HL-60 (cell line): ENCODE results near the gene MNAT1.

Experiments
- CTCF ChIP-seq: IDR thresholded peaks from one replicate; pipeline ENCODE4 v1.5.1; 2011; ENCODE audit warnings: low read length, control low read depth, inconsistent platforms; ENCODE audit not compliant: insufficient read depth
- POLR2AphosphoS5 ChIP-seq: IDR thresholded peaks from 2 replicates; pipeline ENCODE4 v1.6.1; 2012; ENCODE audit warnings: low read depth
- REST ChIP-seq: IDR thresholded peaks from 2 replicates; pipeline ENCODE4 v1.6.1; 2012; ENCODE audit warnings: low read depth; ENCODE audit not compliant: insufficient replicate concordance

GRCh38 chr14:60722357-60723115 is 12.0 kb upstream of the MNAT1 start:
- TF ChIP-seq CTCF: no peak
- no peak for TF ChIP-seq POLR2AphosphoS5
- no peak for TF ChIP-seq REST
